CD4-positive, CD25-positive, alpha-beta regulatory T cell (primary cell): Measurements from ENCODE around the gene GLIPR1. TPM values are rescaled to one million over a fixed set of nuclear protein-coding genes. Genes with fewer than 3 reads are reported as not detected.

Experiments used
- ATAC-seq, 2 donors: fragments of 150-1000 bp; cut with Tn5 transposase; one replicate each; pipeline ENCODE4 v1.10.0; 2021; ENCODE audit warnings: low read depth in 2 of 2, moderate number of reproducible peaks in 2 of 2, moderate library complexity in 1 of 2
- DNase-seq, 3 donors: peaks; one replicate each; pipeline versions ENCODE4 v3.0.0 to v3.0.0-alpha.2; 2012 to 2022; ENCODE audit warnings: mixed read lengths in 1 of 3
- H3K27ac ChIP-seq: one replicate; pipeline ENCODE4 v1.7.0; 2013; ENCODE audit warnings: mild to moderate bottlenecking, low read length; ENCODE audit not compliant: insufficient read depth, poor library complexity, severe bottlenecking
- H3K27me3 ChIP-seq: one replicate; pipeline ENCODE4 v1.7.0; 2013; ENCODE audit warnings: low read length; ENCODE audit not compliant: control insufficient read depth, insufficient read depth
- H3K36me3 ChIP-seq: one replicate; pipeline ENCODE4 v1.7.0; 2013; ENCODE audit warnings: mild to moderate bottlenecking, low read length, moderate library complexity; ENCODE audit not compliant: control insufficient read depth, insufficient read depth
- H3K4me1 ChIP-seq: 2 replicates; pipeline ENCODE4 v1.7.0; 2013; ENCODE audit warnings: mild to moderate bottlenecking, low read length; ENCODE audit not compliant: insufficient read depth, control insufficient read depth, poor library complexity, severe bottlenecking
- H3K4me3 ChIP-seq: one replicate; pipeline ENCODE4 v1.7.0; 2013; ENCODE audit warnings: low read depth, mild to moderate bottlenecking, low read length, moderate library complexity
- H3K9me3 ChIP-seq, 2 experiments: 1 replicate in 1 of 2; 2 replicates in 1 of 2; pipeline ENCODE4 v1.7.0; 2013; ENCODE audit warnings: low read length in 2 of 2, mild to moderate bottlenecking in 1 of 2, moderate library complexity in 1 of 2; ENCODE audit not compliant: control insufficient read depth in 2 of 2
- H3K27ac Mint-ChIP-seq, 3 donors: one replicate each; pipeline ENCODE4 v1.8.0; 2020 to 2022; ENCODE audit warnings: mild to moderate bottlenecking in 3 of 3, mixed read lengths in 3 of 3, moderate library complexity in 2 of 3
- H3K27me3 Mint-ChIP-seq: one replicate; pipeline ENCODE4 v1.8.0; 2022; ENCODE audit warnings: mild to moderate bottlenecking, mixed read lengths
- H3K36me3 Mint-ChIP-seq: one replicate; pipeline ENCODE4 v1.8.0; 2020; ENCODE audit warnings: mixed read lengths
- H3K4me1 Mint-ChIP-seq, 4 donors: one replicate each; pipeline ENCODE4 v1.8.0; 2020 to 2022; ENCODE audit warnings: mixed read lengths in 4 of 4, mild to moderate bottlenecking in 1 of 4
- H3K4me3 Mint-ChIP-seq, 4 donors: one replicate each; pipeline ENCODE4 v1.8.0; 2020 to 2022; ENCODE audit warnings: mild to moderate bottlenecking in 4 of 4, mixed read lengths in 4 of 4, moderate library complexity in 3 of 4
- H3K9me3 Mint-ChIP-seq, 7 donors: one replicate each; pipeline ENCODE4 v1.8.0; 2020 to 2022; ENCODE audit warnings: mixed read lengths in 7 of 7, mild to moderate bottlenecking in 3 of 7, moderate library complexity in 2 of 7
- polyA plus RNA-seq, 4 donors: library from polyadenylated mRNA; unstranded; fragments of 300-500 nt; fragmentation: Illumina TruSeq; gene quantifications; one replicate each; pipeline ENCODE4 v1.2.3, GENCODE V29; 2021
- total RNA-seq: library from RNA; stranded (reverse); gene quantifications from one replicate; pipeline ENCODE4 v1.2.3, GENCODE V29; 2022

The GLIPR1 gene
- total and polyA plus RNA-seq, 5 donors from 2014 or later, result 91.4 to 207 (median 167) TPM

DNA sequence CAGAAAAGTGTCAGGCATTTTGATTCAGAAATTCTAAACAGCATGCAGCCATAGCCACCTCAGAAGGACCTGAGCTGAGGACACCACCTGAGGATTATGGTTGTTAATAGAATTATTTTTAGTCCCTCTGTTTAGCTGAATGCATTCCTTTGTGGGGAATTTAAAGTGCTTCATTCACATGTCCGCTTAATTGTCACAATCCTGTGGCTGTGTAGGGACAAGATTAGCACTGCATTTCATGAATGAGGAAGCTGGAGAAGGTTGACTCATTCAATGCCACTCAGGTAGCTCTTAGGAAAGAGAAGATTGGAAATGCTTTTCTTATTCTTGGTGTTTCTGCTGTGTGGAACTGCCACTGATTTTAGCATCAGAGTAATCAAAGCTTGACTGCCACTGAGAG is 72.8 kb downstream of the GLIPR1 start:
- no peaks in the 10 kb centered on the region for H3K36me3 ChIP-seq
- Mint-ChIP-seq H3K4me1 (no peaks in the 10 kb centered on the region), H3K9me3 (no peaks in the 10 kb centered on the region), H3K4me3 (no peak overlapping the region), H3K27me3 (peaks cover 38% of the 10 kb centered on the region), H3K27ac (no peak overlapping the region), H3K36me3 (no peaks in the 10 kb centered on the region)
- no peaks in the 10 kb centered on the region for H3K9me3 ChIP-seq
- H3K27ac ChIP-seq, result no peak overlapping the region
- no peak for DNase-seq
- no peak overlapping the region for H3K4me3 ChIP-seq
- no peaks in the 10 kb centered on the region for H3K4me1 ChIP-seq
- H3K27me3 ChIP-seq, result peaks cover 17% of the 10 kb centered on the region
- no peak for ATAC-seq

Other genes with a start within 250 kb of the GLIPR1 start
- gene CAPS2, start 150.4 kb upstream of the GLIPR1 start, total RNA-seq, result 5.1 TPM
- gene CAPS2, start 150.4 kb upstream of the GLIPR1 start, polyA plus RNA-seq, result 1 to 10 TPM; 1.5 to 2.8 (median 2.4) TPM
- gene GLIPR1L1, start 146.1 kb upstream of the GLIPR1 start, total RNA-seq, result not detected
- gene GLIPR1L1, start 146.1 kb upstream of the GLIPR1 start, polyA plus RNA-seq, result not detected
- 0.27 TPM for gene GLIPR1L2, start 89.7 kb upstream of the GLIPR1 start, total RNA-seq
- 1 to 10 TPM in 2 of 4 donors, under 1 TPM in 1, not detected in 1; 0.54 to 2.2 (median 1.7) TPM for gene GLIPR1L2, start 89.7 kb upstream of the GLIPR1 start, polyA plus RNA-seq
- 113 TPM for gene KRR1, start 30.9 kb downstream of the GLIPR1 start, total RNA-seq
- gene KRR1, start 30.9 kb downstream of the GLIPR1 start, polyA plus RNA-seq, result 10 to 100 TPM; 47.9 to 70.2 (median 59.0) TPM